ENCODE measurements around the gene LIPN. TPM values are rescaled to one million over a fixed set of nuclear protein-coding genes. Genes with fewer than 3 reads are reported as not detected.

LIPN gene
- total RNA-seq, 1 donor from 2014 or later, result not detected

DNA sequence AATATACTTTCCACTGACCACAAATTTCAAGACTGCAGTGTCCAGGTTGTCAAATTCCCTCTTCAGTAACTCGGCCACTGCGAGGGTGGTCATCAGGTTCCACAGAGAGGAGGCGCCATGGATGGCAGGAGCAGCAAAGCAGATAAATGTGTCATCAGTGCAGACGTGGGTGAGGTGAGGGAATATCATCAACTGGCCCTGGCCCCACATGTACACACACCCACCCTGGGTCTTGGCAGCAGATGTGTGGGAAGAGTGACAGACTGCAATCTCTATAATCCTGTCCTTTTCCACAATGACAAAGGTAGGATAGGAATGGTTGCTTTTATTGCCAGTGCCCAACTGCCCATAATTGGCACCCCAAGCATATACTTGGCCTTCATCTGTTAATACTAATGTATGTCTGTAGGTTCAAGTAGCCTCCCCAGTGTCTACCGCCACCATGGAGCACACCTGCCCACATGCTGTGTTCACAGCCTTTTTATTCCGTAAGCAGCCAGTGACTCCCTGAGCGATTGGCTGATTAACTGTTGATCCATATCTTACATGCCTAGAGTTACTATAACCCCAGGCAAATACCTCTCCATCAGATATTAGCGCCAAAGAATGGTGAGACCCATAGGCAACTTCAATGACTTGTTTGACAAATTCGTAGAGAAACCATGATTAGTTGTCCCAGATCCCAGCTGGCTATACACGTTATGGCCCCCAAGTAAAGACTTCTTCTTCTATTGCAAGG, 26.4 kb downstream of the LIPN start:
- no peak for DNase-seq (ENCODE audit: low spot score)

- no peak for DNase-seq (ENCODE audit: low spot score)
Observed at GRCh38 chr10:88787463-88787862, 27.6 kb downstream of the LIPN start.

DNA sequence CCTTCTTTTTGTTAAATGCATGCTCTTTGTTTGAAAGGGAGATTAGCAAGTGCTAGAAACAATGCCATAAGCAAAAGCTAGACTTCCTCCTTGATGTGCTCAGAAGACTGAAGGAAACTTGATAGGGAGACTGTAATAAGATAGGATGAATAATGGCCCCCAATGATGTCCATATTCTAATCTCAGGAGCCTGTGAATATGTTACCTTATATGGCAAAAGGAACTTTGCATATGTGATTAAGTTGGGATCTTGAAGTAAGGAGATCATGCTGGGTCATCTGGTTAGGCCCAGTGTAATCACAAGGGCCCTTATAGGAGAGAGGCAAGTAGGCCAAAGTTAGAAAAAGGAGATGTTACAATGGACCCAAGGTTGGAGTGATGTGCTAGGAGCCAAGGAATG, 29.1 kb downstream of the LIPN start:
- DNase-seq (ENCODE audit: low spot score), result no peak

GRCh38 chr10:88791924-88792323, 32.1 kb downstream of the LIPN start:
- DNase-seq (ENCODE audit: low spot score), result no peak

- no peak for DNase-seq (ENCODE audit: low spot score)
Observed at GRCh38 chr10:88792661-88793060, 32.8 kb downstream of the LIPN start.

DNA sequence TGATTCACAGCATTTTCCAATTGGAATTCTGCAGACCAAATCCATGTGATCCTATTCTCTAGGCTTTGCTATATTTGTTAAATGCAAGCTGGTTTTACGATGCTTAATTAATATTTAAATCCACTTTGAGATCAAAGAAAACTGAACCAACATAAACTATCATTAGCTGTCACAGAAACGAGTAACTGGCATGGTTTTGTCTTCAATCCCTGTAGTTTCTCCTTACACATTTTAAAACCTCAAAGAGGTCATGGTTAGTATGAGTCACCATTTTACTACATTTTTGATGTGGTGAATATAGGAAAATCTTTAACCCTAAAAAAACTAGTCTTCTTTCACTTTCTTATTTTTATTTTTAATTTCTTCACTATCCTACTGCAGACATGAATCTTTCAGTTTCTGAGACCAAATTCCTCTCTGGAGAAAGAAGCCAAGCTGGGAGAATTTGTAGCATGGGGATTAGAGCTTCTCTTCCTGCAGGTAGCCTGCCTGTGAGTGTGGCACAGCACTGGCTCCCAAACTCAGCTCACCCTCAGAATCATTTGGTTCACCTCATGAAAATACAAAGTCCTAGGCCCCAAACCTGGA, 34.0 kb downstream of the LIPN start:
- DNase-seq (ENCODE audit: low spot score), result no peak

- DNase-seq (ENCODE audit: low spot score), result no peak
Observed at GRCh38 chr10:88794731-88795130, 34.9 kb downstream of the LIPN start.

GRCh38 chr10:88800152-88801125, 40.6 kb downstream of the LIPN start:
- no peak for DNase-seq (ENCODE audit: low spot score)

DNA sequence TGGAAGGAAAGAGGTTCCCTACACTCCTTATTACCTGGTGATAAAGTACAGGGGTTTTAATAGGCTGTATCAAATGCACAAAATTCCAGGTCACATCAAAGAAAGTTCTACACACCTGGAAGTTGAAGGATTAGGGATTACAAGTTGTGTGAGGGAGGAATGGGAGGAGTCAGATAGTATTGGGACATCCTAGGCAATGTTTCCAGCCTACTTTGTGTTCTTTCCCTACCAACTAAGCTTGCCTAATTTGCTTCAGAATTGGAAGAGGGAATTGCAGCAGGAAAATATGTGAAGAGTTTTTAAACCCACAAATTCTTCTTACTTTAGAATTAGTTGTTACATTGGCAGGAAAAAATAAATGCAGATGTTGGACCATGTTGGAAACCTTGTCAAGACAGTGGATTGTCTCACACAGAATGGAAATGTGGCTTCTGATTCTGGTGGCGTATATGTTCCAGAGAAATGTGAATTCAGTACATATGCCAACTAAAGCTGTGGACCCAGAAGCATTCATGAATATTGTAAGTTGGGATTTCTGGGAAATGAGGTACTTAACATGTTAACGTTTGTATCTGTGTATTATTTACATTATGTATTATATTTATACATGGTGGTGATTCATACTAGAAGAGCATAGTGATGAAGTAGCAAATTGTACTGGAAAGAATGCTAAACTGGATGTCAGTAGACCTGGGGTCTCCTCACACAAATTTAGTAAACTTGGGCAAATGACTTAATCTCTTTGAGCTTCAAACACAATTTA, 42.9 kb downstream of the LIPN start, which contains the start of gene LIPM:
LIPM (plus strand) TSS at position 208 of the 763 bp plus-strand sequence; CDS start at position 375, 167 bp downstream.
- DNase-seq (ENCODE audit: low spot score), result no peak

- no peak for DNase-seq (ENCODE audit: low spot score)
Observed at GRCh38 chr10:88803641-88804040, 43.8 kb downstream of the LIPN start.

DNA sequence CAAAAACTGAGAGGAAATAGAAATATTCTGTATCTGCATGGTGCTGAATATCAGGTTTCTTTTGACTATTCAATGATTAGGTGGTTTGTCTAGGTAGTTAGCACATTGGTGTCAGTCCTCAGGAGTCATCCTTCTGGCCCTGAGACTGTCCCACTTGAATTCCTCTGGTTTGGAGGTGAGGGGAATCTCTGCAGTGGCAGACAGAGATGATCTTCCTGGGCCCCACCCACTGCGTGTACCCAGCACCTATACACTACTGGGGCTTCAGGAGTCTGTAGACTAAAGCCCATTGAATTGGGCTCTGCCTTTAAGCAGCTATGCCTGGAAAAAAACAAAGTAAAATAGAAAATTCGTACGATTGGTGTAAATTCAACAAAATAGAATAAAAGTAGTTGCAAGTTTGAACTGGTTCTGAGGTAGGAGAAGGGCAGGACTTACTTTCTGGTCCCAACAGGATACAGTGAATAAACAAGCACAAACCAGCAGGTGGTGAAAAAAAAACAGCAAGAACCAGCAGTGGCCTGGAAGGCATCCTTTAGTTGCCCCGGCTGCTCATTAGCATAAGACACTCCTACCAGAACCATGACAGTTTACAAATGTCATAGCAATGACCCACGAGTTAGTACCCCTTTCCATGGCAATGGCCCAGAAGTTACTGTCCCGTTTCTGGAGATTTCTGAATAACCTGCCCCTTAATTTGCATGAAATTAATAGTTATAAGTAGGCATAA, 44.4 kb downstream of the LIPN start:
- no peak for DNase-seq (ENCODE audit: low spot score)

- no peak for DNase-seq (ENCODE audit: low spot score)
Observed at GRCh38 chr10:88805361-88805760, 45.5 kb downstream of the LIPN start.

GRCh38 chr10:88805924-88806323, 46.1 kb downstream of the LIPN start:
- no peak for DNase-seq (ENCODE audit: low spot score)

DNA sequence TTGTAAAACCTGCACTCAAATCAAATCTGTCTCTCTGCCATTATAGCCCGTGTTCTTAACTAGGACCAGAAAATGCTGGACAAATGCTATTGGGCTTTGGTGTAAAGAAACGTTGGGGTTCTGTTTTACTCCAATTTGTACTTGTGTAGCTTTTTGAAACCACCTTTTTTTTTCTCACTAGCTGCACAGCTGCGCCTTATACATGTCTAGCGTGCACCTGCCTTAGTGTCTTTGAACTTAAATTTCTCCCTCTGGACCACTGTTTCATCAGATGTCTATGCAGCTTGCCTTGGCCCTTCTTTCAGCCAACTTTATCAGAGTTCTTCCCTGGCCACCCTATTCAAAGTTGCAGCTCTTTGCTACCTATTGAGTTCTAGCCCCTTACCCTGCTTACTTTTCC, 49.8 kb downstream of the LIPN start:
- DNase-seq (ENCODE audit: low spot score), result no peak

- DNase-seq (ENCODE audit: low spot score), result no peak
Observed at GRCh38 chr10:88810196-88810961, 50.6 kb downstream of the LIPN start.

GRCh38 chr10:88813200-88813599, 53.4 kb downstream of the LIPN start:
- DNase-seq (ENCODE audit: low spot score), result no peak

DNA sequence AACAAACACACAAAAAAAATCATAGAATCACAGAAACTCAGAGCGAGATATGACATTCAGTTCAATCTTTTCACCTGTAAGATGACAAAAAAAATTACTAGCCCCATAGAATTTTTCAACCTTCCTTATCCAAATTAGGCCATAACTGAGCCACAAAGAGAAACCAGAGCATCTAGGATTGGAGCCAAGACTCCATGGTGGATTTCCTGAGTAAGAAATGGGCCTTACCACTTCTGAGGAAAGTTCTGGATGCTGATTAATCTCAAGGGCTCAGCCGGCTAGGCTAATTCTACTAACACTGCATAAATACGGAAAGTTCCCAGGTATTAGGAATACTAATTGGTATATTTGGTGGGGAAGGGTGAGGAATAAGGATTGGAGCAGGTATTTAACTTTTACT, 59.5 kb downstream of the LIPN start:
- no peak for DNase-seq (ENCODE audit: low spot score)

- DNase-seq (ENCODE audit: low spot score), result no peak
Observed at GRCh38 chr10:88820748-88821401, 61.1 kb downstream of the LIPN start.

GRCh38 chr10:88826388-88826787, 66.6 kb downstream of the LIPN start:
- no peak for DNase-seq (ENCODE audit: low spot score)

DNA sequence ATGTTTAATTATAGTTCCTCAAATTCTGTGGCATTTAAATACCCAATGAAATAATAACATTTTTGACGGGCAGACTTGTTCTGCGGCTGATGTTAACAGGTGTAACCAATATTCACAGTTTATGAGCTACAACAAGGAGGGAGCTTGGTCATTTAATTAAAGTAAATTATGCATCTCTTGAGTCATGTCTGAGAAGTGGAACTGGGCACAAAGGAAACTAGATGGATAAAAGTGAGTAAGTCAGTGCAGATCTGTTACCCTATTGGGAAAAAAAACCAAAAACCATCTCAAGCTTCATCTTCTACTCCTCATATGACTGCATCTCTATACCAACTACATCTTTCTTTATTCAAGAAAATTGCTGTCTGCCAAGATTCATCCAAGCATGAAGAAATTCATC, 67.9 kb downstream of the LIPN start:
- DNase-seq (ENCODE audit: low spot score), result no peak

Data from ureter (tissue), 1 donor.